HCT116 (cell line): Measurements from ENCODE around the gene MRPL36. TPM values are rescaled to one million over a fixed set of nuclear protein-coding genes. Genes with fewer than 3 reads are reported as not detected.

Source experiments
- ATAC-seq: fragments of 200-7000 bp; cut with Tn5 transposase; 2 replicates; pipeline ENCODE4 v1.9.1; 2020; ENCODE audit warnings: mild to moderate bottlenecking, moderate library complexity
- BruUV-seq: library from RNA; stranded (reverse); fragments of 400-500 nt; replicated peaks from 2 replicates; lab custom pipeline; 2021; lab: Mats Ljungman, UMichigan
- CTCF ChIA-PET: fragments of 300-600 bp; sonication (Branson Sonifier 250); formaldehyde crosslinking; loops from one replicate; lab custom pipeline; 2021; ENCODE audit warnings: antibody characterized with exemption; lab: Charles Lee
- POLR2A ChIA-PET: fragments of 300-600, 350-600 bp; sonication (Branson Sonifier 250); formaldehyde crosslinking; loops from one replicate; lab custom pipeline; 2021; ENCODE audit warnings: antibody characterized with exemption; lab: Charles Lee
- RAD21 ChIA-PET, 2 experiments: fragments of 300-600 bp; sonication (Branson Sonifier 250); formaldehyde crosslinking; loops; one replicate each; lab custom pipeline; 2023; ENCODE audit warnings: low total read pairs in 2 of 2; ENCODE audit not compliant: uncharacterized antibody in 2 of 2, unreplicated experiment in 2 of 2, low non-redundant PET in 1 of 2; lab: Charles Lee
- DNase-seq: peaks from one replicate; pipeline ENCODE4 v3.0.0-alpha.2; 2010; ENCODE audit warnings: low read depth, low spot score
- H2AFZ ChIP-seq: fragments of 200-600 bp; shearing (Covaris generic), sonication (generic); 2 replicates; pipeline ENCODE4 v1.6.1; 2017; ENCODE audit warnings: low read depth, mixed run types, mixed read lengths, antibody characterized with exemption, low read length; ENCODE audit not compliant: poor library complexity, severe bottlenecking
- H3K27ac ChIP-seq: 2 replicates; pipeline ENCODE4 v1.5.1; 2012; ENCODE audit warnings: low read depth, low read length
- H3K27me3 ChIP-seq: fragments of 200-600 bp; sonication (generic); 2 replicates; pipeline ENCODE4 v1.6.1; 2016; ENCODE audit warnings: mixed run types, low read length, mixed read lengths; ENCODE audit not compliant: insufficient read depth
- H3K36me3 ChIP-seq, 2 experiments: fragments of 200-500 bp in 1 of 2; fragments of 200-600 bp in 1 of 2; sonication (Bioruptor generic) in 1 of 2; sonication (generic) in 1 of 2; 2 replicates each; pipeline versions ENCODE4 v1.5.1 to v1.6.1; 2014 to 2016; ENCODE audit warnings: low read length in 2 of 2, inconsistent platforms in 1 of 2, mixed read lengths in 1 of 2, mixed run types in 1 of 2; ENCODE audit not compliant: insufficient read depth in 2 of 2, control insufficient read depth in 1 of 2
- H3K4me1 ChIP-seq, 2 experiments: fragments of 200-600 bp in 1 of 2; sonication (generic) in 1 of 2; 2 replicates each; pipeline versions ENCODE4 v1.5.1 to v1.6.1; 2012 to 2017; ENCODE audit warnings: low read length in 2 of 2, inconsistent platforms in 1 of 2, mild to moderate bottlenecking in 1 of 2, mixed read lengths in 1 of 2, mixed run types in 1 of 2, moderate library complexity in 1 of 2; ENCODE audit not compliant: insufficient read depth in 2 of 2, control insufficient read depth in 1 of 2
- H3K4me2 ChIP-seq: fragments of 200-600 bp; sonication (generic); 2 replicates; pipeline ENCODE4 v1.6.1; 2017; ENCODE audit warnings: mixed run types, low read length, mixed read lengths
- H3K4me3 ChIP-seq, 2 experiments: fragments of 200-600 bp in 1 of 2; sonication (generic) in 1 of 2; replicated peaks in 1 of 2; 2 replicates each; pipeline ENCODE4 v1.5.1; 2011 to 2016; ENCODE audit warnings: low read length in 2 of 2, control low read depth in 1 of 2, low read depth in 1 of 2, mild to moderate bottlenecking in 1 of 2, mixed read lengths in 1 of 2, mixed run types in 1 of 2
- H3K79me2 ChIP-seq: fragments of 200-600 bp; sonication (generic); 2 replicates; pipeline ENCODE4 v1.6.1; 2017; ENCODE audit warnings: mild to moderate bottlenecking, mixed run types, low read length, moderate library complexity, mixed read lengths; ENCODE audit not compliant: insufficient read depth
- H3K9ac ChIP-seq: fragments of 200-600 bp; sonication (generic); 2 replicates; pipeline ENCODE4 v1.6.1; 2016; ENCODE audit warnings: low read length, mixed read lengths
- H3K9me2 ChIP-seq: fragments of 200-600 bp; sonication (generic), shearing (Covaris generic); 2 replicates; pipeline ENCODE4 v1.6.1; 2017; ENCODE audit warnings: mixed run types, mild to moderate bottlenecking, moderate library complexity; ENCODE audit not compliant: insufficient read depth
- H3K9me3 ChIP-seq, 2 experiments: fragments of 200-500 bp in 1 of 2; fragments of 200-600 bp in 1 of 2; sonication (Bioruptor generic) in 1 of 2; sonication (generic) in 1 of 2; 2 replicates each; pipeline ENCODE4 v1.6.1; 2014 to 2017; ENCODE audit warnings: low read length in 2 of 2, mixed read lengths in 2 of 2, inconsistent platforms in 1 of 2, low read depth in 1 of 2, mild to moderate bottlenecking in 1 of 2, mixed run types in 1 of 2, moderate library complexity in 1 of 2; ENCODE audit not compliant: control insufficient read depth in 1 of 2, insufficient read depth in 1 of 2
- H4K20me1 ChIP-seq: fragments of 200-600 bp; sonication (generic), shearing (Covaris generic); 2 replicates; pipeline ENCODE4 v1.6.1; 2017; ENCODE audit warnings: mixed run types, mild to moderate bottlenecking, moderate library complexity; ENCODE audit not compliant: insufficient read depth
- CBX3 ChIP-seq: IDR thresholded peaks from 2 replicates; pipeline ENCODE4 v1.6.1; 2012; ENCODE audit warnings: low read depth
- EGR1 ChIP-seq: IDR thresholded peaks from 2 replicates; pipeline ENCODE4 v1.6.1; 2012; ENCODE audit warnings: low read depth
- EZH2 ChIP-seq: fragments of 200-600 bp; sonication (generic); IDR thresholded peaks from 2 replicates; pipeline ENCODE4 v1.6.1; 2017; ENCODE audit warnings: antibody characterized with exemption, mixed run types
- POLR2A ChIP-seq: IDR thresholded peaks from 2 replicates; pipeline ENCODE4 v1.7.0; 2011; ENCODE audit warnings: borderline replicate concordance; ENCODE audit not compliant: insufficient read depth, insufficient read length; ENCODE audit errors: extremely low read depth
- POLR2AphosphoS5 ChIP-seq: IDR thresholded peaks from 2 replicates; pipeline ENCODE4 v1.6.1; 2011; ENCODE audit warnings: mild to moderate bottlenecking, low read depth, low read length, moderate library complexity
- REST ChIP-seq: IDR thresholded peaks from 2 replicates; pipeline ENCODE4 v1.6.1; 2012; ENCODE audit warnings: low read depth
- SIN3A ChIP-seq: IDR thresholded peaks from 2 replicates; pipeline ENCODE4 v1.6.1; 2012; ENCODE audit warnings: low read depth
- SP1 ChIP-seq: IDR thresholded peaks from 2 replicates; pipeline ENCODE4 v1.6.1; 2012; ENCODE audit warnings: low read depth
- SRF ChIP-seq: IDR thresholded peaks from 2 replicates; pipeline ENCODE4 v1.6.1; 2012; ENCODE audit warnings: low read depth
- TCF7L2 ChIP-seq: IDR thresholded peaks from 2 replicates; pipeline ENCODE4 v1.7.0; 2011; ENCODE audit warnings: borderline replicate concordance, inconsistent platforms; ENCODE audit not compliant: insufficient read depth, insufficient read length; ENCODE audit errors: extremely low read depth
- YY1 ChIP-seq: IDR thresholded peaks from 2 replicates; pipeline ENCODE4 v1.6.1; 2011; ENCODE audit warnings: low read length, low read depth, moderate library complexity, mild to moderate bottlenecking; ENCODE audit not compliant: insufficient replicate concordance; ENCODE audit errors: extremely low read depth
- ZBTB33 ChIP-seq: IDR thresholded peaks from 2 replicates; pipeline ENCODE4 v1.6.1; 2011; ENCODE audit warnings: mild to moderate bottlenecking, low read length, moderate library complexity; ENCODE audit not compliant: insufficient replicate concordance; ENCODE audit errors: extremely low read depth
- ZFX ChIP-seq: fragments of 450-650 bp; IDR thresholded peaks from 2 replicates; pipeline ENCODE4 v1.6.1; 2017
- ZNF274 ChIP-seq: fragments of 200-500 bp; sonication (Bioruptor generic); IDR thresholded peaks from 2 replicates; pipeline ENCODE4 v1.6.1; 2014; ENCODE audit warnings: mild to moderate bottlenecking, low read depth, low read length, inconsistent platforms
- intact Hi-C: fragments of 100-400 bp; cut with micrococcal nuclease; formaldehyde crosslinking; loops from 2 replicates; pipeline ENCODE4 v1.10.0; 2022
- total RNA-seq: library from RNA; stranded (reverse); gene quantifications from one replicate; pipeline ENCODE4 v1.2.1, GENCODE V29; 2021; ENCODE audit not compliant: unreplicated experiment

MRPL36 gene
- total RNA-seq, 1 experiment from 2014 or later: 71.9 TPM

GRCh38 chr5:1808439-1808838 is 8.8 kb upstream of the MRPL36 start:
- no peak for ATAC-seq
- TF ChIP-seq POLR2A: no peak
- TF ChIP-seq CBX3: no peak
- no peak for TF ChIP-seq TCF7L2
- no peak for TF ChIP-seq ZBTB33
- no peak for TF ChIP-seq SRF
- TF ChIP-seq ZFX: no peak
- TF ChIP-seq REST: no peak
- no peak for TF ChIP-seq ZNF274
- no peak for TF ChIP-seq SP1
- TF ChIP-seq SIN3A: no peak
- TF ChIP-seq YY1: no peak
- TF ChIP-seq EGR1: no peak
- no peak for TF ChIP-seq POLR2AphosphoS5
- TF ChIP-seq EZH2: no peak
- ChIA-PET POLR2A (no interaction called here), RAD21 (no interaction called here), CTCF (no interaction called here)
- no peak overlapping the region for H3K27ac ChIP-seq
- no peaks in the 10 kb centered on the region for H3K9me3 ChIP-seq
- H3K4me1 ChIP-seq: no peaks in the 10 kb centered on the region
- no TSS peak for BruUV-seq
- no peak overlapping the region for H3K4me2 ChIP-seq
- H3K4me3 ChIP-seq: no peak overlapping the region
- peaks cover 100% of the 10 kb centered on the region for H3K79me2 ChIP-seq
- DNase-seq: no peak
- H3K9me2 ChIP-seq: no peaks in the 10 kb centered on the region
- H3K36me3 ChIP-seq: peaks cover 65 to 80% of the 10 kb centered on the region in 2 experiments
- H2AFZ ChIP-seq: no peak overlapping the region
- no peak overlapping the region for H3K9ac ChIP-seq
- intact Hi-C loops: loop anchor here (10.0 kb wide), 1 partner anchor 126 kb away; no protein-coding TSS in a partner anchor
- no peaks in the 10 kb centered on the region for H3K27me3 ChIP-seq
- peaks cover 3% of the 10 kb centered on the region; the same call in 1 of the 2 replicates for H4K20me1 ChIP-seq
